ENCODE measurements around the gene CADPS2.

Gene CADPS2

GRCh38 chr7:122403113-122403512 lies 483.1 kb downstream of the CADPS2 start:
- no peaks in the 10 kb centered on the region for H3K4me1 Mint-ChIP-seq (ENCODE audit: low read depth)
- H3K36me3 Mint-ChIP-seq (ENCODE audit: low read depth), result no peaks in the 10 kb centered on the region
- DNase-seq (ENCODE audit: low spot score), result no peak
- H3K27ac Mint-ChIP-seq, result no peak overlapping the region
- no peak overlapping the region for H3K4me3 Mint-ChIP-seq
- no peaks in the 10 kb centered on the region for H3K9me3 Mint-ChIP-seq
- no peaks in the 10 kb centered on the region for H3K27me3 Mint-ChIP-seq (ENCODE audit: low read depth)

- H3K4me3 Mint-ChIP-seq, result no peak overlapping the region
- H3K27me3 Mint-ChIP-seq (ENCODE audit: low read depth), result no peaks in the 10 kb centered on the region
- no peak for DNase-seq (ENCODE audit: low spot score)
- H3K27ac Mint-ChIP-seq, result no peak overlapping the region
- no peaks in the 10 kb centered on the region for H3K4me1 Mint-ChIP-seq (ENCODE audit: low read depth)
- H3K36me3 Mint-ChIP-seq (ENCODE audit: low read depth), result no peaks in the 10 kb centered on the region
- H3K9me3 Mint-ChIP-seq, result no peaks in the 10 kb centered on the region
Measured at GRCh38 chr7:122402235-122402634, 484.0 kb downstream of the CADPS2 start.

GRCh38 chr7:122397381-122397780 lies 488.9 kb downstream of the CADPS2 start:
- DNase-seq (ENCODE audit: low spot score), result no peak
- Mint-ChIP-seq H3K27ac (no peak overlapping the region), H3K4me1 (ENCODE audit: low read depth) (no peaks in the 10 kb centered on the region), H3K4me3 (no peak overlapping the region), H3K27me3 (ENCODE audit: low read depth) (no peaks in the 10 kb centered on the region), H3K9me3 (no peaks in the 10 kb centered on the region), H3K36me3 (ENCODE audit: low read depth) (no peaks in the 10 kb centered on the region)

- Mint-ChIP-seq H3K4me1 (ENCODE audit: low read depth) (no peaks in the 10 kb centered on the region), H3K9me3 (no peaks in the 10 kb centered on the region), H3K4me3 (no peak overlapping the region), H3K36me3 (ENCODE audit: low read depth) (no peaks in the 10 kb centered on the region), H3K27me3 (ENCODE audit: low read depth) (no peaks in the 10 kb centered on the region), H3K27ac (no peak overlapping the region)
- DNase-seq (ENCODE audit: low spot score), result no peak
Measured at GRCh38 chr7:122394512-122394911, 491.7 kb downstream of the CADPS2 start.

GRCh38 chr7:122384528-122384927 lies 501.7 kb downstream of the CADPS2 start:
- H3K4me3 Mint-ChIP-seq, result no peak overlapping the region
- no peak overlapping the region for H3K27ac Mint-ChIP-seq
- no peaks in the 10 kb centered on the region for H3K36me3 Mint-ChIP-seq (ENCODE audit: low read depth)
- no peak for DNase-seq (ENCODE audit: low spot score)
- no peaks in the 10 kb centered on the region for H3K9me3 Mint-ChIP-seq
- H3K4me1 Mint-ChIP-seq (ENCODE audit: low read depth), result no peaks in the 10 kb centered on the region
- no peaks in the 10 kb centered on the region for H3K27me3 Mint-ChIP-seq (ENCODE audit: low read depth)

GRCh38 chr7:122383934-122384333 lies 502.3 kb downstream of the CADPS2 start:
- H3K4me1 Mint-ChIP-seq (ENCODE audit: low read depth), result no peaks in the 10 kb centered on the region
- H3K36me3 Mint-ChIP-seq (ENCODE audit: low read depth), result no peaks in the 10 kb centered on the region
- DNase-seq (ENCODE audit: low spot score), result no peak
- H3K27me3 Mint-ChIP-seq (ENCODE audit: low read depth), result no peaks in the 10 kb centered on the region
- no peaks in the 10 kb centered on the region for H3K9me3 Mint-ChIP-seq
- H3K4me3 Mint-ChIP-seq, result no peak overlapping the region
- no peak overlapping the region for H3K27ac Mint-ChIP-seq

- Mint-ChIP-seq H3K4me1 (ENCODE audit: low read depth) (no peaks in the 10 kb centered on the region), H3K36me3 (ENCODE audit: low read depth) (no peaks in the 10 kb centered on the region), H3K9me3 (no peaks in the 10 kb centered on the region), H3K27ac (no peak overlapping the region), H3K27me3 (ENCODE audit: low read depth) (no peaks in the 10 kb centered on the region), H3K4me3 (no peak overlapping the region)
- DNase-seq (ENCODE audit: low spot score), result no peak
Measured at GRCh38 chr7:122380992-122381391, 505.3 kb downstream of the CADPS2 start.

GRCh38 chr7:122379491-122379890 lies 506.8 kb downstream of the CADPS2 start:
- no peaks in the 10 kb centered on the region for H3K27me3 Mint-ChIP-seq (ENCODE audit: low read depth)
- H3K27ac Mint-ChIP-seq, result no peak overlapping the region
- H3K4me1 Mint-ChIP-seq (ENCODE audit: low read depth), result no peaks in the 10 kb centered on the region
- no peaks in the 10 kb centered on the region for H3K36me3 Mint-ChIP-seq (ENCODE audit: low read depth)
- H3K4me3 Mint-ChIP-seq, result no peak overlapping the region
- H3K9me3 Mint-ChIP-seq, result no peaks in the 10 kb centered on the region
- DNase-seq (ENCODE audit: low spot score), result no peak

- no peak for DNase-seq (ENCODE audit: low spot score)
- Mint-ChIP-seq H3K27me3 (ENCODE audit: low read depth) (no peaks in the 10 kb centered on the region), H3K27ac (no peak overlapping the region), H3K36me3 (ENCODE audit: low read depth) (no peaks in the 10 kb centered on the region), H3K9me3 (no peaks in the 10 kb centered on the region), H3K4me1 (ENCODE audit: low read depth) (no peaks in the 10 kb centered on the region), H3K4me3 (no peak overlapping the region)
Measured at GRCh38 chr7:122369756-122370155, 516.5 kb downstream of the CADPS2 start.

- no peak overlapping the region for H3K27ac Mint-ChIP-seq
- H3K36me3 Mint-ChIP-seq (ENCODE audit: low read depth), result no peaks in the 10 kb centered on the region
- H3K4me1 Mint-ChIP-seq (ENCODE audit: low read depth), result no peaks in the 10 kb centered on the region
- no peaks in the 10 kb centered on the region for H3K27me3 Mint-ChIP-seq (ENCODE audit: low read depth)
- DNase-seq (ENCODE audit: low spot score), result no peak
- H3K9me3 Mint-ChIP-seq, result no peaks in the 10 kb centered on the region
- H3K4me3 Mint-ChIP-seq, result no peak overlapping the region
Measured at GRCh38 chr7:122364761-122365280, 521.4 kb downstream of the CADPS2 start.

- no peaks in the 10 kb centered on the region for H3K36me3 Mint-ChIP-seq (ENCODE audit: low read depth)
- H3K4me1 Mint-ChIP-seq (ENCODE audit: low read depth), result no peaks in the 10 kb centered on the region
- no peak for DNase-seq (ENCODE audit: low spot score)
- no peaks in the 10 kb centered on the region for H3K9me3 Mint-ChIP-seq
- H3K27me3 Mint-ChIP-seq (ENCODE audit: low read depth), result no peaks in the 10 kb centered on the region
- H3K4me3 Mint-ChIP-seq, result no peak overlapping the region
- H3K27ac Mint-ChIP-seq, result no peak overlapping the region
Measured at GRCh38 chr7:122363144-122363543, 523.1 kb downstream of the CADPS2 start.

- Mint-ChIP-seq H3K4me1 (ENCODE audit: low read depth) (no peaks in the 10 kb centered on the region), H3K9me3 (no peaks in the 10 kb centered on the region), H3K27me3 (ENCODE audit: low read depth) (no peaks in the 10 kb centered on the region), H3K27ac (no peak overlapping the region), H3K36me3 (ENCODE audit: low read depth) (no peaks in the 10 kb centered on the region), H3K4me3 (no peak overlapping the region)
- no peak for DNase-seq (ENCODE audit: low spot score)
Measured at GRCh38 chr7:122362473-122362872, 523.8 kb downstream of the CADPS2 start.

- Mint-ChIP-seq H3K27ac (no peak overlapping the region), H3K9me3 (no peaks in the 10 kb centered on the region), H3K4me3 (no peak overlapping the region), H3K27me3 (ENCODE audit: low read depth) (no peaks in the 10 kb centered on the region), H3K4me1 (ENCODE audit: low read depth) (no peaks in the 10 kb centered on the region), H3K36me3 (ENCODE audit: low read depth) (no peaks in the 10 kb centered on the region)
- DNase-seq (ENCODE audit: low spot score), result no peak
Measured at GRCh38 chr7:122354656-122355055, 531.6 kb downstream of the CADPS2 start.

GRCh38 chr7:122352454-122352853 lies 533.8 kb downstream of the CADPS2 start:
- no peaks in the 10 kb centered on the region for H3K27me3 Mint-ChIP-seq (ENCODE audit: low read depth)
- H3K4me1 Mint-ChIP-seq (ENCODE audit: low read depth), result no peaks in the 10 kb centered on the region
- H3K27ac Mint-ChIP-seq, result no peak overlapping the region
- H3K36me3 Mint-ChIP-seq (ENCODE audit: low read depth), result no peaks in the 10 kb centered on the region
- DNase-seq (ENCODE audit: low spot score), result no peak
- no peak overlapping the region for H3K4me3 Mint-ChIP-seq
- no peaks in the 10 kb centered on the region for H3K9me3 Mint-ChIP-seq

- Mint-ChIP-seq H3K9me3 (no peaks in the 10 kb centered on the region), H3K27ac (no peak overlapping the region), H3K36me3 (ENCODE audit: low read depth) (no peaks in the 10 kb centered on the region), H3K27me3 (ENCODE audit: low read depth) (no peaks in the 10 kb centered on the region), H3K4me1 (ENCODE audit: low read depth) (no peaks in the 10 kb centered on the region), H3K4me3 (no peak overlapping the region)
- no peak for DNase-seq (ENCODE audit: low spot score)
Measured at GRCh38 chr7:122350701-122351100, 535.6 kb downstream of the CADPS2 start.

All from T-helper 2 cell treated with Interferon-gamma antibody and Interleukin-4, amounts not matched to agents 5 μg/mL and 100 μg/mL, for 36 hours (primary cell).